Lower lobe of right lung (tissue), 2 donors: ENCODE data around the gene COL23A1. TPM values are rescaled to one million over a fixed set of nuclear protein-coding genes. Genes with fewer than 3 reads are reported as not detected.

ENCODE experiments used
- ATAC-seq, 2 donors: fragments of 200-7000 bp; cut with Tn5 transposase; one replicate each; pipeline ENCODE4 v1.9.1; 2020 to 2022; ENCODE audit warnings: mild to moderate bottlenecking in 2 of 2, moderate library complexity in 2 of 2
- DNase-seq: peaks from one replicate; pipeline ENCODE4 v3.0.0-alpha.2; 2020
- H3K27ac ChIP-seq: fragments of 200-600 bp; one replicate; pipeline ENCODE4 v1.8.0; 2022
- H3K27me3 ChIP-seq: fragments of 200-600 bp; one replicate; pipeline ENCODE4 v1.8.0; 2022; ENCODE audit warnings: low read depth
- H3K36me3 ChIP-seq: fragments of 200-600 bp; one replicate; pipeline ENCODE4 v1.8.0; 2022; ENCODE audit warnings: mild to moderate bottlenecking
- H3K4me1 ChIP-seq: fragments of 200-600 bp; one replicate; pipeline ENCODE4 v1.8.0; 2022
- H3K4me3 ChIP-seq: fragments of 200-600 bp; one replicate; pipeline ENCODE4 v1.8.0; 2022; ENCODE audit warnings: mild to moderate bottlenecking
- H3K9me3 ChIP-seq: fragments of 200-600 bp; one replicate; pipeline ENCODE4 v1.8.0; 2022
- intact Hi-C: fragments of 100-400 bp; cut with DNase I; formaldehyde crosslinking; loops from one replicate; pipeline ENCODE4 v1.11.0; 2022
- total RNA-seq: library from RNA; stranded (reverse); fragmentation: NEBNext Ultra II Directional; extraction: Animal tissue kit (Norgen Biotek cat#: 25700); gene quantifications from one replicate; pipeline ENCODE4 v1.2.1, GENCODE V29; 2021
- TF ChIP-seq, protein P1 (sequence below): fragments of 200-600 bp; IDR thresholded peaks from one replicate; pipeline ENCODE4 v1.8.0; 2022; ENCODE audit warnings: antibody characterized with exemption, mild to moderate bottlenecking
- donor health status: DM: no; HTN: yes; CAD: no; lungs with severe emphysema.

The COL23A1 gene
- total RNA-seq, 1 donor from 2014 or later: 1.2 TPM

DNA sequence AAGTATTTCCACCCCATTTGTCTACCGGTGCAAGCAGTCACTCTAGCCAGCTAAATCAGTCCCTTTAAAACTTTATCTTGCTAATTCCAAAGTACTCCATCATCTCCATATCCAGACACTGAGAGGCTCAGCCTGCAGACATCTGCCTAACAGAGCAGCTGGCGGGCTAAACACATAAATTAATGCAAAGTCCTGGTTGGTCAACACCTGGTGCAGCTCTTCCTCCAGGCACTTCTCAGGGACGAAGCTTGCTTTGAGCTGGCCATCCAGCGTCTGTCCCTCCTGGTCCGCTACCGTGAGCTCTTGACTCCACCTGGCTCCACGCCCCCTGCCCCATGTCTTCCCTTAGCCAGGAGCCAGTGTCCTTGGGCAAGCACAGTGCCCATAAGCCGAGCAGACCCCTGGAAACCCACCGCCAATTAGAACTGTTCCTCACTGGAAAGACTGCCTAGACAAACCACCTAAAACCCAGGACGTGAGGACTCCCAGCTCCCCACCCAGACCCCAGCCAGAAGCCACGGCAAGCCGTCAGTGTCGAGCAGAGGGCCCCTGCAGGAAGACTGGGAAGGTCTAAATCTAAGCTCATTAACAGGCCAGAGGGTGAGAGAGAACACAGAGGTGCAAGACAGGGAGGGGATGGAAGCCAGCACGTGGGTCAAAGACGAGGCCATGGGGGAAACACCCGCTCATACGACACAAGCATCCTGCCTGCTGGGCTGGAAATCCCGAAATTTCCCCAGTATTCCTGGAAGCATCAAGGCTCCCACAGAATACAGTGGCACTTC lies 120.0 kb downstream of the COL23A1 start:
- Histone ChIP-seq H3K4me3 (no peak overlapping the region), H3K27me3 (no peaks in the 10 kb centered on the region), H3K4me1 (peaks cover 23% of the 10 kb centered on the region), H3K36me3 (no peaks in the 10 kb centered on the region), H3K9me3 (no peaks in the 10 kb centered on the region), H3K27ac (no peak overlapping the region)
- ATAC-seq: no peak
- TF ChIP-seq, protein P1, sequence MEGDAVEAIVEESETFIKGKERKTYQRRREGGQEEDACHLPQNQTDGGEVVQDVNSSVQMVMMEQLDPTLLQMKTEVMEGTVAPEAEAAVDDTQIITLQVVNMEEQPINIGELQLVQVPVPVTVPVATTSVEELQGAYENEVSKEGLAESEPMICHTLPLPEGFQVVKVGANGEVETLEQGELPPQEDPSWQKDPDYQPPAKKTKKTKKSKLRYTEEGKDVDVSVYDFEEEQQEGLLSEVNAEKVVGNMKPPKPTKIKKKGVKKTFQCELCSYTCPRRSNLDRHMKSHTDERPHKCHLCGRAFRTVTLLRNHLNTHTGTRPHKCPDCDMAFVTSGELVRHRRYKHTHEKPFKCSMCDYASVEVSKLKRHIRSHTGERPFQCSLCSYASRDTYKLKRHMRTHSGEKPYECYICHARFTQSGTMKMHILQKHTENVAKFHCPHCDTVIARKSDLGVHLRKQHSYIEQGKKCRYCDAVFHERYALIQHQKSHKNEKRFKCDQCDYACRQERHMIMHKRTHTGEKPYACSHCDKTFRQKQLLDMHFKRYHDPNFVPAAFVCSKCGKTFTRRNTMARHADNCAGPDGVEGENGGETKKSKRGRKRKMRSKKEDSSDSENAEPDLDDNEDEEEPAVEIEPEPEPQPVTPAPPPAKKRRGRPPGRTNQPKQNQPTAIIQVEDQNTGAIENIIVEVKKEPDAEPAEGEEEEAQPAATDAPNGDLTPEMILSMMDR: no peak
- intact Hi-C loops: no loop called here
- no peak for DNase-seq

DNA sequence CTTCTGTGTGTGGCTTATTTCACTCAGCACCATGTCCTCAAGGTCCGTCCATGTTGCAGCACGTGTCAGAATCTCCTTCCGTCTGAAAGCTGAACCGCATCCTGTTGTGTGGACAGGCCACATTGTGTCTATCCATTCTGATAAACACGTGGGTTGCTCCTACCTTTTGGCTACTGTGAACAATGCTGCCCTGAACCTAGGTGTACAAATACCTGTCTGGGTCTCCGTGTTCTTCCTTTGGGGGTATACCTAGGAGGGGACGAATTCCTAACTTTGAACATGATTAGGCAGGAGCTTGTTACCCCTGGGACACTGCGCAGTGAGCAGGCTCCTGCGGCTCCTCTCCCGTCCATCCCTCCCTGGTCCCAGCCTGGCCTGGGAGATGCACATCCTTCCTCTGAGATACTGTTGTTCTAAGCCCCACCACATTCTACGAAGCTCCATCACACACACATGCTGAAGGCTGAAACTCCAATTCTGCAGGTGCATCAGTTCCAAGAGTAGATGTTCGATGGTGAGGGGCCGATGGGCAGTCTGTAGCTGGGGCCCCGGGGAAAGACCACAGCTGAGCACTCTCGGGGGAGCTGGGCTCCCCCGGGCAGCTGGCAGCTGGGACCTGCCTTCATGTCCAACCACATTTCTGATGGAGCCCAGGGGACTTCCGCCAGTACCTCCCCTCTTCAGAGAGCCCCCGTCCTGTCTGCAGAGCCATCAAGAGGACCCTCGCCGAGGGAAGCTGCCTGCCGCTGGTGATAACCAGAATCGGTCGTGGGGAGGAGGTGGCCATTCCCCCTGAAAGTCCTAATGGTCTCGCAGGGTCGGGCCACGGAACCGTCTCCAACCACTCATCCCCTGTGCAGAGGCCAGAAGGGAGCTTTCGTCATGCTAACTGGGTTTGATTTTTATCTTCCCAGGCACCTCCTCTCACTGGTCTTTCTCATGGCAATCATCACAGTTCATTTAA lies 120.9 kb downstream of the COL23A1 start:
- Histone ChIP-seq H3K9me3 (no peaks in the 10 kb centered on the region), H3K27ac (no peak overlapping the region), H3K4me1 (peaks cover 23% of the 10 kb centered on the region), H3K4me3 (no peak overlapping the region), H3K27me3 (no peaks in the 10 kb centered on the region), H3K36me3 (no peaks in the 10 kb centered on the region)
- intact Hi-C loops: no loop called here
- DNase-seq (no peak), ATAC-seq (no peak)
- TF ChIP-seq, protein P1: no peak

DNA sequence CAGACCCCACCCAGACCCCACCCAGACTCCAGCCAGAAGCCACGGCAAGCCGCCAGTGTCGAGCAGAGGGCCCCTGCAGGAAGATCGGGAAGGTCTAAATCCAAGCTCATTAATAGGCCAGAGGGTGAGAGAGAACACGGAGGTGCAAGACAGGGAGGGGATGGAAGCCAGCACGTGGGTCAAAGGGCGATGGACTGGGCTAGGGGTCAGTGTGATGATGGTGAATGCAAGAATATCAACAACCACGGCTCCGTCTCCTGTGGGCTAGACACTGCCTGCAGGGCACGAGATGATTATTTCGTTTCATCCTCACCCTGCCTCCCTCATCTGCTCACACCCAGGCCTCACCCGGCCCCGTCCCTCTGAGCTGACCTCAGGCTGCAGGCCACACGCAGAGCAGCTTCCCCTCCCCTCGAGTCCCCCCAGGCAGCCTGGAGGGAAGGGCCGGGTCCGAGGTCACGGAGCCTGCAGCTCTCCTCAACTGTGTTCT lies 122.0 kb downstream of the COL23A1 start:
- no peak for DNase-seq
- Histone ChIP-seq H3K36me3 (no peaks in the 10 kb centered on the region), H3K27me3 (no peaks in the 10 kb centered on the region), H3K4me3 (peak overlapping the region; percentile 18), H3K4me1 (peaks cover 23% of the 10 kb centered on the region), H3K9me3 (no peaks in the 10 kb centered on the region), H3K27ac (peak overlapping the region; percentile 20)
- intact Hi-C loops: no loop called here
- ATAC-seq: peak in 1 of 2 donors; percentile 2
- TF ChIP-seq, protein P1: no peak

DNA sequence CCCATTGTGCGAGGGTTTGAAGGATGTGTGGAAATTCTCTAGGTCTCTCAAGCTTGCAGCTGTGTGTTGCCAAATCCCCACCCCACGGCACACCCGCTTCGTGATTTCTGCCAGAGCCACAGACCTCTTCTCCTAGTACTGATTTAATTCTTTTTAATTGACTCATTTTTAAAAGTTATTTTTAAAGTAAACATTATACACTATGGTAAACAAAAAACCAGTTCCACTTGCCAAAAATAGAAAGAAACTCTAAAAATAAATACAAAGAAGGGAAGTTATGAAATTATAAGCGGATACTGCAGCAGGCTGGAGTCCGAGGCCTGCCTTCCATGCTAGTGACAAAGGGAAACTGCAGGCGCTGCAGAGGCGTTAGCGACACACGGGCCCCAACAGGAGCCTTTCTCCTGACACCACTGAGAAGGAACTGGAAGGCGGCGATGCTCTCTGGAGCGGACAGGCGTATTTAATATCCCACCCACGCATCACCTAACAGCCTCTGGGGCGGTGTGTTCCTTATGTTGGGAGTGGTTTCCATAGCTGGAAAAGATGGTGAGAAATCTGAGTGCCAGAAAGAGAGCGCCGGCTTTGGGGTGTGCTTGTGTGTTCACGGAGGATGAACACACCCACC lies 122.5 kb downstream of the COL23A1 start:
- Histone ChIP-seq H3K9me3 (no peaks in the 10 kb centered on the region), H3K27ac (peak overlapping the region; percentile 20), H3K36me3 (no peaks in the 10 kb centered on the region), H3K4me1 (peaks cover 23% of the 10 kb centered on the region), H3K27me3 (no peaks in the 10 kb centered on the region), H3K4me3 (peak overlapping the region; percentile 18)
- TF ChIP-seq, protein P1: no peak
- ATAC-seq (peak; percentile 75 to 77), DNase-seq (peak; percentile 79)
- intact Hi-C loops: no loop called here

DNA sequence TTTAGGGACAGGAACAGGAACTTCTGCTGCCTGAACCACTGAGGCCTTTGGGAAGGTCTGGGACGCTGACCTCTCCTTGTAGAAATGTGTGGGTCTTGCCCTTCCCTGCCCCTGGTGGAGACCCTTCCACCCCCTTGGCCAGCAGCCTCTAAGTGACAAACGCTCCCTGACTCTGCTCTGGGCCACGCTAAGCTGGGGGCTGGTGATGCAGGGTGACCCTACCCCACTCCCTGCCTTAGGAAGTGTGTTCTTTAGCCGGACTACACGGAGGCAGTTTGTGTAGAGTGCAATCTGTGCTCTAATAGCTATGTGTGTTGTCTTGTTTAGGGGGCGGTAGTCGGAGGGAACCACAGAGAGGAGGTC lies 123.0 kb downstream of the COL23A1 start:
- Histone ChIP-seq H3K9me3 (no peaks in the 10 kb centered on the region), H3K36me3 (no peaks in the 10 kb centered on the region), H3K27me3 (no peaks in the 10 kb centered on the region), H3K27ac (peak overlapping the region; percentile 20), H3K4me1 (peaks cover 23% of the 10 kb centered on the region), H3K4me3 (no peak overlapping the region)
- TF ChIP-seq, protein P1: no peak
- ATAC-seq (peak in 1 of 2 donors; percentile 34), DNase-seq (no peak)
- intact Hi-C loops: no loop called here
